Sigmoid colon (tissue), 7 donors: ENCODE measurements around the gene NUBP2. TPM values are rescaled to one million over a fixed set of nuclear protein-coding genes. Genes with fewer than 3 reads are reported as not detected.

Source experiments
- DNase-seq: peaks from one replicate; pipeline ENCODE4 v3.0.0-alpha.2; 2019
- H3K27ac ChIP-seq, 4 donors: fragments of 200-600 bp; sonication (generic); one replicate each; pipeline ENCODE4 v1.5.1; 2016 to 2019; ENCODE audit warnings: mild to moderate bottlenecking in 1 of 4
- H3K27me3 ChIP-seq, 3 donors: fragments of 200-600 bp; sonication (generic); one replicate each; pipeline ENCODE4 v1.5.1; 2019; ENCODE audit warnings: mild to moderate bottlenecking in 1 of 3
- H3K36me3 ChIP-seq, 4 donors: fragments of 200-600 bp; sonication (generic); one replicate each; pipeline ENCODE4 v1.5.1; 2016 to 2019
- H3K4me1 ChIP-seq, 4 donors: fragments of 200-600 bp; sonication (generic); one replicate each; pipeline ENCODE4 v1.5.1; 2017 to 2019
- H3K4me3 ChIP-seq, 4 donors: fragments of 200-600 bp; sonication (generic); one replicate each; pipeline ENCODE4 v1.5.1; 2017 to 2019; ENCODE audit warnings: mild to moderate bottlenecking in 2 of 4, moderate library complexity in 1 of 4
- H3K9me3 ChIP-seq, 4 donors: fragments of 200-600 bp in 3 of 4; sonication (generic) in 3 of 4; one replicate each; pipeline versions ENCODE4 v1.5.1 to v1.6.1; 2013 to 2019
- CTCF ChIP-seq, 4 experiments: fragments of 450-650 bp in 3 of 4; fragments of 200-600 bp in 1 of 4; IDR thresholded peaks; one replicate each; pipeline ENCODE4 v1.5.1; 2016 to 2019; ENCODE audit warnings: antibody characterized with exemption in 4 of 4, mild to moderate bottlenecking in 3 of 4, moderate library complexity in 2 of 4
- EP300 ChIP-seq, 4 donors: sonication (generic); formaldehyde crosslinking; IDR thresholded peaks; one replicate each; pipeline ENCODE4 v1.6.1; 2017; ENCODE audit warnings: antibody characterized with exemption in 4 of 4
- POLR2A ChIP-seq, 2 donors: fragments of 450-650 bp; IDR thresholded peaks; one replicate each; pipeline ENCODE4 v1.6.1; 2016; ENCODE audit warnings: antibody characterized with exemption in 2 of 2, mild to moderate bottlenecking in 2 of 2, moderate library complexity in 2 of 2
- POLR2AphosphoS5 ChIP-seq, 4 donors: sonication (generic); formaldehyde crosslinking; IDR thresholded peaks; one replicate each; pipeline ENCODE4 v1.6.1; 2017; ENCODE audit warnings: antibody characterized with exemption in 4 of 4
- WGBS, 2 donors: extraction: QIAGEN DNeasy Blood & Tissue Kit; methylation state at CpG; one replicate each; pipeline ENCODE4 v1.1.7; 2013; 5-methylcytosine and 5-hydroxymethylcytosine counted together
- intact Hi-C: fragments of 100-400 bp; cut with DNase I; formaldehyde crosslinking; loops from one replicate; pipeline ENCODE4 v1.15.1; 2023
- polyA plus RNA-seq, 3 donors: library from polyadenylated mRNA; stranded (reverse); fragments of 200-250 nt; gene quantifications; one replicate each; pipeline ENCODE4 v1.2.3, GENCODE V29; 2013
- total RNA-seq, 4 donors: library from RNA; depleted of rRNA; stranded (reverse); fragments of >200 nt; gene quantifications; one replicate each; pipeline ENCODE4 v1.1.0, GENCODE V29; 2016
- donor health status: healthy with polysubstance abuse.
- donor health status: Bipolar disorder and iron deficiency.
- donor health status: healthy.

The NUBP2 gene
- total and polyA plus RNA-seq, 7 donors: 53.5 to 170 (median 77.8) TPM

DNA sequence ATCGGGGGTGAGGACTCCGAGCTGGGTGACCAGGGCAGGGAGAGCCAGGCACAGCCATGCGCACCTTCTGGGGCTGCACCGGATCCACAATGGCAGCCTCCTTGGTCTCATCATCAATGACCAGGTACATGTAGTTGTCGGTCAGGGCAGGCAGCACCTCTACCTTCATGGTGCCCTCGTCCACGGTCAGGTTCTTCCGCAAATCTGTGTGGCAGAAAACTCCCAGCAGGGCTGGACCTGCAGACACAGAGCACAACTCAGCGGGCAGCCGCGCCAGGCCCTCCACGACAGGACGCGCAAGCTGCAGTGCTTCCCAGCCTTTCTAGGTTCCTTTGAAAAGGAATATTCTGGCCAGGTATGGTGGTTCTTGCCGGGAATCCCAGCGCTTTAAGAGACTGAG lies 40.0 kb downstream of the NUBP2 start:
- TF ChIP-seq POLR2AphosphoS5 (IDR thresholded peaks at IDR 0.05) (no peak), EP300 (IDR thresholded peaks at IDR 0.05) (no peak), POLR2A (IDR thresholded peaks at IDR 0.05) (no peak), CTCF (IDR thresholded peaks at IDR 0.05) (no peak)
- no peak for DNase-seq
- Histone ChIP-seq H3K9me3 (no peaks in the 10 kb centered on the region), H3K27me3 (no peaks in the 10 kb centered on the region), H3K4me3 (no peak overlapping the region), H3K27ac (no peak overlapping the region), H3K4me1 (peaks cover 0 to 32% (median 29%) of the 10 kb centered on the region in 4 donors), H3K36me3 (peaks cover 22 to 53% (median 39%) of the 10 kb centered on the region in 4 donors)
- intact Hi-C loops: no loop called here
- WGBS, 2 donors: 95 to 96% methylated on average over 16 of the region's 16 CpGs

GRCh38 chr16:1823821-1824220 lies 41.1 kb downstream of the NUBP2 start:
- H3K36me3 ChIP-seq: peaks cover 22 to 42% (median 31%) of the 10 kb centered on the region in 4 donors
- H3K9me3 ChIP-seq: no peaks in the 10 kb centered on the region
- H3K27ac ChIP-seq: no peak overlapping the region
- intact Hi-C loops: no loop called here
- no peak for DNase-seq
- TF ChIP-seq CTCF (IDR thresholded peaks at IDR 0.05) (no peak), POLR2A (IDR thresholded peaks at IDR 0.05) (no peak), EP300 (IDR thresholded peaks at IDR 0.05) (no peak), POLR2AphosphoS5 (IDR thresholded peaks at IDR 0.05) (no peak)
- H3K4me3 ChIP-seq: no peak overlapping the region
- WGBS, 2 donors: 62 to 75% methylated on average over 9 of the region's 9 CpGs
- peaks cover 0 to 42% (median 39%) of the 10 kb centered on the region in 4 donors for H3K4me1 ChIP-seq
- no peaks in the 10 kb centered on the region for H3K27me3 ChIP-seq

- intact Hi-C loops: no loop called here
- peak overlapping the region; percentile 34 to 99 (median 84) for H3K4me3 ChIP-seq
- no peaks in the 10 kb centered on the region for H3K27me3 ChIP-seq
- H3K4me1 ChIP-seq: peaks cover 0 to 49% (median 45%) of the 10 kb centered on the region in 4 donors
- H3K36me3 ChIP-seq: peaks cover 16 to 37% (median 20%) of the 10 kb centered on the region in 4 donors
- TF ChIP-seq POLR2A (IDR thresholded peaks at IDR 0.05): no peak
- TF ChIP-seq CTCF (IDR thresholded peaks at IDR 0.05): no peak
- TF ChIP-seq POLR2AphosphoS5 (IDR thresholded peaks at IDR 0.05): no peak
- no peak for TF ChIP-seq EP300 (IDR thresholded peaks at IDR 0.05)
- DNase-seq: no peak
- 35 to 62% methylated on average over 15 of the region's 15 CpGs for WGBS, 2 donors
- H3K9me3 ChIP-seq: no peaks in the 10 kb centered on the region
- H3K27ac ChIP-seq: peak overlapping the region; percentile 88 to 94 (median 92)
Measured at GRCh38 chr16:1825381-1825863, 42.7 kb downstream of the NUBP2 start.

- peak overlapping the region; percentile 34 to 99 (median 84) for H3K4me3 ChIP-seq
- WGBS, 2 donors: 1% methylated on average over 96 of the region's 96 CpGs
- H3K36me3 ChIP-seq: peaks cover 15 to 33% (median 15%) of the 10 kb centered on the region in 4 donors
- no peaks in the 10 kb centered on the region for H3K27me3 ChIP-seq
- TF ChIP-seq POLR2A (IDR thresholded peaks at IDR 0.05): no peak
- no peak for TF ChIP-seq EP300 (IDR thresholded peaks at IDR 0.05)
- peak in 1 of 4 experiments; percentile 10 for TF ChIP-seq CTCF (IDR thresholded peaks at IDR 0.05)
- H3K9me3 ChIP-seq: no peaks in the 10 kb centered on the region
- H3K27ac ChIP-seq: peak overlapping the region; percentile 88 to 94 (median 92)
- intact Hi-C loops: loop anchor here (1.0 to 2.0 kb wide), 2 partner anchors 53 to 103 kb away; partner anchors contain the start of genes EME2 and MRPS34
- DNase-seq: no peak
- H3K4me1 ChIP-seq: peaks cover 0 to 49% (median 45%) of the 10 kb centered on the region in 4 donors
Measured at GRCh38 chr16:1825864-1826690, 43.3 kb downstream of the NUBP2 start.
